H1 (cell line): ENCODE measurements around the gene CHTF18. TPM values are rescaled to one million over a fixed set of nuclear protein-coding genes. Genes with fewer than 3 reads are reported as not detected.

Experiments
- CTCF ChIA-PET: fragments of 300-600 bp; sonication (Branson Sonifier 250); formaldehyde crosslinking; loops from one replicate; lab custom pipeline; 2021; ENCODE audit not compliant: partially characterized antibody; lab: Charles Lee
- POLR2A ChIA-PET: fragments of 300-600 bp; sonication (Branson Sonifier 250); formaldehyde crosslinking; loops from one replicate; lab custom pipeline; 2021; ENCODE audit warnings: inconsistent platforms; ENCODE audit not compliant: partially characterized antibody; lab: Charles Lee
- DNase-seq, 2 experiments: peaks; one replicate each; pipeline versions ENCODE4 v3.0.0 to v3.0.0-alpha.2; 2010 to 2022; ENCODE audit warnings: low spot score in 2 of 2, low read depth in 1 of 2, mixed read lengths in 1 of 2
- FAIRE-seq: peaks from 2 replicates; lab custom pipeline; 2011; peaks lifted over from hg19 to GRCh38; lab: Jason Lieb, UNC
- H2AFZ ChIP-seq: 2 replicates; pipeline ENCODE4 v1.8.1; 2012; ENCODE audit warnings: low read length, inconsistent platforms
- H2AK5ac ChIP-seq: 2 replicates; pipeline ENCODE4 v1.6.1; 2013; ENCODE audit warnings: low read depth, low read length
- H2BK120ac ChIP-seq: replicated peaks from 2 replicates; pipeline ENCODE3; 2013; ENCODE audit warnings: low read depth, low read length, inconsistent platforms
- H2BK12ac ChIP-seq: 2 replicates; pipeline ENCODE4 v1.6.1; 2013; ENCODE audit warnings: low read depth, low read length
- H2BK15ac ChIP-seq: 2 replicates; pipeline ENCODE4 v1.6.1; 2013; ENCODE audit warnings: low read length
- H2BK20ac ChIP-seq: 2 replicates; pipeline ENCODE4 v1.6.1; 2013; ENCODE audit warnings: low read length
- H2BK5ac ChIP-seq: 2 replicates; pipeline ENCODE4 v1.6.1; 2013; ENCODE audit warnings: low read depth, low read length
- H3K14ac ChIP-seq: 2 replicates; pipeline ENCODE4 v1.6.1; 2013; ENCODE audit warnings: inconsistent platforms; ENCODE audit not compliant: insufficient read length
- H3K18ac ChIP-seq: 2 replicates; pipeline ENCODE4 v1.6.1; 2013; ENCODE audit warnings: low read length; ENCODE audit errors: extremely low read depth
- H3K23ac ChIP-seq: 2 replicates; pipeline ENCODE4 v1.6.1; 2013; ENCODE audit warnings: inconsistent platforms; ENCODE audit not compliant: insufficient read length
- H3K23me2 ChIP-seq: 2 replicates; pipeline ENCODE4 v1.6.1; 2013; ENCODE audit warnings: low read depth, low read length
- H3K27ac ChIP-seq: 2 replicates; pipeline ENCODE4 v1.6.1; 2011; ENCODE audit warnings: low read depth, low read length, inconsistent platforms
- H3K27me3 ChIP-seq, 4 experiments: replicated peaks in 1 of 4; 1 replicate in 1 of 4; 2 replicates in 3 of 4; pipeline versions ENCODE4 v1.6.1 to v1.8.1; 2011 to 2013; ENCODE audit warnings: low read length in 3 of 4, mild to moderate bottlenecking in 3 of 4, inconsistent platforms in 2 of 4, mixed read lengths in 2 of 4, moderate library complexity in 1 of 4; ENCODE audit not compliant: control insufficient read depth in 3 of 4, insufficient read depth in 3 of 4; ENCODE audit errors: extremely low read depth in 1 of 4
- H3K36me3 ChIP-seq, 4 experiments: 2 replicates each; pipeline versions ENCODE4 v1.6.1 to v1.8.1; 2011 to 2013; ENCODE audit warnings: mild to moderate bottlenecking in 4 of 4, low read length in 3 of 4, moderate library complexity in 2 of 4, control low read depth in 1 of 4, inconsistent platforms in 1 of 4; ENCODE audit not compliant: insufficient read depth in 4 of 4, control insufficient read depth in 2 of 4
- H3K4ac ChIP-seq: replicated peaks from 2 replicates; pipeline ENCODE3; 2013; ENCODE audit warnings: low read length, low read depth, mixed read lengths, inconsistent platforms; ENCODE audit not compliant: insufficient read length
- H3K4me1 ChIP-seq, 4 experiments: replicated peaks in 1 of 4; 1 replicate in 1 of 4; 2 replicates in 3 of 4; pipeline versions ENCODE4 v1.6.1 to v1.8.1; 2011 to 2013; ENCODE audit warnings: low read length in 3 of 4, inconsistent platforms in 2 of 4, mixed read lengths in 1 of 4; ENCODE audit not compliant: insufficient read depth in 4 of 4, control insufficient read depth in 3 of 4
- H3K4me2 ChIP-seq, 2 experiments: 2 replicates each; pipeline versions ENCODE4 v1.6.1 to v1.8.1; 2011 to 2013; ENCODE audit warnings: low read depth in 2 of 2, low read length in 2 of 2, control low read depth in 1 of 2, inconsistent platforms in 1 of 2, mild to moderate bottlenecking in 1 of 2; ENCODE audit not compliant: insufficient read depth in 1 of 2
- H3K4me3 ChIP-seq, 4 experiments: fragments of 200-600, 300-600 bp in 1 of 4; sonication (generic), shearing (Covaris generic), sonication (Bioruptor Twin) in 1 of 4; 2 replicates each; pipeline versions ENCODE4 v1.5.1 to v1.8.1; 2011 to 2016; ENCODE audit warnings: low read length in 4 of 4, low read depth in 3 of 4, control low read depth in 2 of 4, inconsistent platforms in 2 of 4, mild to moderate bottlenecking in 2 of 4, mixed read lengths in 1 of 4, moderate library complexity in 1 of 4; ENCODE audit not compliant: insufficient read depth in 2 of 4; ENCODE audit errors: extremely low read depth in 1 of 4
- H3K56ac ChIP-seq: replicated peaks from 2 replicates; pipeline ENCODE3; 2013; ENCODE audit warnings: low read depth, mild to moderate bottlenecking, mixed read lengths, low read length, inconsistent platforms; ENCODE audit not compliant: insufficient read length
- H3K79me1 ChIP-seq: 2 replicates; pipeline ENCODE4 v1.6.1; 2013; ENCODE audit warnings: low read depth, low read length, control low read depth
- H3K79me2 ChIP-seq, 2 experiments: 2 replicates each; pipeline versions ENCODE4 v1.6.1 to v1.8.1; 2012 to 2013; ENCODE audit warnings: low read length in 2 of 2, mild to moderate bottlenecking in 2 of 2, inconsistent platforms in 1 of 2; ENCODE audit not compliant: insufficient read depth in 2 of 2, control insufficient read depth in 1 of 2
- H3K9ac ChIP-seq, 4 experiments: replicated peaks in 1 of 4; 1 replicate in 1 of 4; 2 replicates in 3 of 4; pipeline versions ENCODE4 v1.6.1 to v1.8.1; 2011 to 2013; ENCODE audit warnings: low read depth in 3 of 4, low read length in 3 of 4, control low read depth in 2 of 4, mild to moderate bottlenecking in 2 of 4, moderate library complexity in 2 of 4, inconsistent platforms in 1 of 4; ENCODE audit errors: extremely low read depth in 1 of 4
- H3K9me3 ChIP-seq, 2 experiments: 2 replicates each; pipeline versions ENCODE4 v1.6.1 to v1.8.1; 2012 to 2013; ENCODE audit warnings: mild to moderate bottlenecking in 2 of 2, moderate library complexity in 2 of 2, control low read depth in 1 of 2, inconsistent platforms in 1 of 2, low read depth in 1 of 2, low read length in 1 of 2, mixed read lengths in 1 of 2; ENCODE audit not compliant: insufficient read depth in 2 of 2
- H4K20me1 ChIP-seq, 2 experiments: replicated peaks in 1 of 2; 2 replicates each; pipeline versions ENCODE3 to v1.8.1; 2011 to 2013; ENCODE audit warnings: inconsistent platforms in 2 of 2, low read length in 2 of 2, mild to moderate bottlenecking in 1 of 2; ENCODE audit not compliant: insufficient read depth in 2 of 2, control insufficient read depth in 1 of 2
- H4K5ac ChIP-seq: 2 replicates; pipeline ENCODE4 v1.6.1; 2013; ENCODE audit warnings: low read length, low read depth, mixed read lengths, inconsistent platforms; ENCODE audit not compliant: insufficient read length
- H4K8ac ChIP-seq: 2 replicates; pipeline ENCODE4 v1.8.0; 2013; ENCODE audit warnings: mild to moderate bottlenecking, moderate library complexity, low read length, inconsistent platforms; ENCODE audit not compliant: insufficient read depth; ENCODE audit errors: extremely low read depth
- H4K91ac ChIP-seq: replicated peaks from 2 replicates; pipeline ENCODE3; 2013; ENCODE audit warnings: low read length, mixed read lengths, inconsistent platforms; ENCODE audit not compliant: insufficient read length
- WGBS, 2 experiments: shearing (Covaris generic) in 1 of 2; methylation state at CpG; one replicate each; pipeline versions ENCODE4 v1.1.6 to v1.1.7; 2013 to 2015; ENCODE audit warnings: low lambda C conversion rate in 2 of 2, mixed read lengths in 2 of 2, inconsistent platforms in 1 of 2, low coverage in 1 of 2, missing lambda C conversion rate in 1 of 2; ENCODE audit not compliant: insufficient replicate concordance in 2 of 2, insufficient coverage in 1 of 2, insufficient read length in 1 of 2; ENCODE audit errors: extremely low coverage in 1 of 2, missing lambda C conversion rate in 1 of 2; 5-methylcytosine and 5-hydroxymethylcytosine counted together
- polyA plus RNA-seq, 7 experiments: library from polyadenylated mRNA; depleted of rRNA in 3 of 7; stranded (reverse) in 5 of 7; unstranded in 2 of 7; fragments of >200 nt in 5 of 7; fragments of 200-250 nt in 2 of 7; gene quantifications; 1 replicate in 5 of 7; 2 replicates in 1 of 7; 4 replicates in 1 of 7; pipeline versions ENCODE4 v1.2.1 to v1.2.3, GENCODE V29; 2011 to 2013; ENCODE audit warnings: missing spikeins in 2 of 7, mixed read lengths in 2 of 7
- total RNA-seq: library from RNA; stranded (reverse); fragmentation: NEBNext Ultra II Directional; extraction: Animal tissue kit (Norgen Biotek cat#: 25700); gene quantifications from 2 replicates; pipeline ENCODE4 v1.2.1, GENCODE V29; 2021
- TF ChIP-seq, protein P1 (sequence below): IDR thresholded peaks from 2 replicates; pipeline ENCODE4 v1.6.1; 2011; ENCODE audit warnings: low read depth, mild to moderate bottlenecking, low read length; ENCODE audit not compliant: insufficient read depth

CHTF18 gene
- total and polyA plus RNA-seq, 2 of the 8 experiments (the other 6 are each of a cell fraction or from before 2014, with no cell fraction given): 75.3 to 104 TPM

DNA sequence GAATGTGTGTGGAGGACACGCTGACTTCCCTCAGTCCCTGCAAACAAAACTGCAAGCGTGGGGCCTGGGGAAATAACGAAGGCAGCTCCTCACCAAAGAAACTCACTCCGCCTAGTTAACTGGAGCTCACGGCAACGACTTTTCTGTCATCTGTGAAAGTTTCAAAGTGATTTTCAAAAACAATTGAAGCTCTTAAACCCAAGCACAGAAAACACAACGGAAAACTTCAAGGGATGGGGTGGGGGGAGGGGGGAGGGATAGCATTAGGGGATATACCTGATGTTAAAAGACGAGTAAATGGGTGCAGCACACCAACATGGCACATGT is 15.3 kb downstream of the CHTF18 start:
- H2BK12ac ChIP-seq: no peak overlapping the region
- no peak overlapping the region for H4K91ac ChIP-seq
- FAIRE-seq (no peak), DNase-seq (no peak)
- no peak overlapping the region for H3K9ac ChIP-seq
- no peak overlapping the region for H3K4me3 ChIP-seq
- no peak overlapping the region for H3K14ac ChIP-seq
- peaks cover 0 to 5% of the 10 kb centered on the region in 2 experiments; a peak in 1 of 4 replicates for H3K79me2 ChIP-seq
- no peak overlapping the region for H4K8ac ChIP-seq
- no peaks in the 10 kb centered on the region for H3K79me1 ChIP-seq
- H2BK20ac ChIP-seq: no peak overlapping the region
- H3K27ac ChIP-seq: no peak overlapping the region
- H3K56ac ChIP-seq: no peak overlapping the region
- TF ChIP-seq, protein P1, sequence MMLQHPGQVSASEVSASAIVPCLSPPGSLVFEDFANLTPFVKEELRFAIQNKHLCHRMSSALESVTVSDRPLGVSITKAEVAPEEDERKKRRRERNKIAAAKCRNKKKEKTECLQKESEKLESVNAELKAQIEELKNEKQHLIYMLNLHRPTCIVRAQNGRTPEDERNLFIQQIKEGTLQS: no peak
- no peak overlapping the region for H4K5ac ChIP-seq
- no peak overlapping the region for H3K23ac ChIP-seq
- H3K4ac ChIP-seq: no peak overlapping the region
- H3K18ac ChIP-seq: no peak overlapping the region
- peaks cover 1 to 45% (median 30%) of the 10 kb centered on the region in 4 experiments for H3K27me3 ChIP-seq
- no peak overlapping the region for H2BK15ac ChIP-seq
- 71% methylated on average over 8 of the region's 8 CpGs; no CpG with 5 or more reads in 1 of the 2 experiments for WGBS, 2 experiments
- no peak overlapping the region for H2BK5ac ChIP-seq
- H3K9me3 ChIP-seq: no peaks in the 10 kb centered on the region
- no peak overlapping the region for H2BK120ac ChIP-seq
- H3K4me1 ChIP-seq: peaks cover 0 to 19% (median 7%) of the 10 kb centered on the region in 4 experiments; a peak in 6 of 7 replicates
- H3K4me2 ChIP-seq: no peak overlapping the region
- no peak overlapping the region for H2AFZ ChIP-seq
- ChIA-PET POLR2A (interaction anchor here (0.8 to 5.6 kb wide), 13 partner anchors 9 to 406 kb away, joined by 3 to 55 read pairs (median 3); partner anchors contain the start of genes ANTKMT, CCDC78, CIAO3 and HAGHL), CTCF (interaction anchor here (0.5 to 3.9 kb wide), 10 partner anchors 8 to 767 kb away, joined by 3 to 24 read pairs (median 4); no protein-coding TSS in a partner anchor)
- H3K23me2 ChIP-seq: peaks cover 3% of the 10 kb centered on the region; the same call in 1 of the 2 replicates
- peaks cover 3 to 10% of the 10 kb centered on the region in 2 experiments for H4K20me1 ChIP-seq
- no peak overlapping the region for H2AK5ac ChIP-seq
- H3K36me3 ChIP-seq: no peaks in the 10 kb centered on the region
